ENCODE measurements around the gene ERN1. TPM values are rescaled to one million over a fixed set of nuclear protein-coding genes. Genes with fewer than 3 reads are reported as not detected.
"Not testable (repeated sequence)": the region's sequence is repeated elsewhere in the genome, so short reads cannot be mapped to it uniquely, and the experiment has no call there.

ERN1 gene
- total RNA-seq, 4 donors from 2014 or later = 9.7 to 27.5 (median 13.8) TPM

GRCh38 chr17:64171041-64171440 is 41.1 kb upstream of the ERN1 start:
- Histone ChIP-seq H3K4me1 (peaks cover 60 to 73% of the 10 kb centered on the region in 2 donors), H3K4me3 (no peak overlapping the region), H3K27ac (peak overlapping the region; percentile 86 to 92 (median 89)), H3K27me3 (no peaks in the 10 kb centered on the region), H3K9me3 (no peaks in the 10 kb centered on the region), H3K36me3 (no peaks in the 10 kb centered on the region)
- in situ Hi-C loops (cut with MboI; ENCODE audit: low sequenced_read_pairs in 4 of 4) (no loop called here), intact Hi-C loops (cut with DNase I; ENCODE audit: low total_unique reads) (no loop called here)
- no peak for ATAC-seq
- TF ChIP-seq CTCF (IDR thresholded peaks at IDR 0.05 in 4 of 5, conservative IDR thresholded peaks at IDR 0.05 in 1 of 5) (no peak), POLR2A (IDR thresholded peaks at IDR 0.05) (no peak)
- DNase-seq = no peak

GRCh38 chr17:64170286-64170685 is 40.3 kb upstream of the ERN1 start:
- peak; percentile 67 to 94 for DNase-seq
- no peak overlapping the region for H3K4me3 ChIP-seq
- peak; percentile 23 to 48 for ATAC-seq
- no peaks in the 10 kb centered on the region for H3K9me3 ChIP-seq
- H3K4me1 ChIP-seq = peaks cover 52 to 65% of the 10 kb centered on the region in 2 donors
- intact Hi-C loops (cut with DNase I; ENCODE audit: low total_unique reads) = no loop called here
- TF ChIP-seq CTCF (IDR thresholded peaks at IDR 0.05 in 4 of 5, conservative IDR thresholded peaks at IDR 0.05 in 1 of 5) = no peak
- TF ChIP-seq POLR2A (IDR thresholded peaks at IDR 0.05) = no peak
- in situ Hi-C loops (cut with MboI; ENCODE audit: low sequenced_read_pairs in 4 of 4) = no loop called here
- no peaks in the 10 kb centered on the region for H3K27me3 ChIP-seq
- peak overlapping the region; percentile 86 to 92 (median 89) for H3K27ac ChIP-seq
- H3K36me3 ChIP-seq = no peaks in the 10 kb centered on the region

- H3K36me3 ChIP-seq; H3K4me3 ChIP-seq; ATAC-seq; intact Hi-C loops (cut with DNase I; ENCODE audit: low total_unique reads); H3K27me3 ChIP-seq; DNase-seq; in situ Hi-C loops (cut with MboI; ENCODE audit: low sequenced_read_pairs in 4 of 4); H3K9me3 ChIP-seq: not testable (repeated sequence)
- H3K4me1 ChIP-seq = peaks cover 32 to 56% of the 10 kb centered on the region in 2 donors
- peak overlapping the region; percentile 32 to 91 (median 61) for H3K27ac ChIP-seq
Observed at GRCh38 chr17:64167666-64168065, 37.7 kb upstream of the ERN1 start.

GRCh38 chr17:64166876-64167275 is 36.9 kb upstream of the ERN1 start:
- intact Hi-C loops (cut with DNase I; ENCODE audit: low total_unique reads) = no loop called here

GRCh38 chr17:64165347-64165746 is 35.4 kb upstream of the ERN1 start:
- no peaks in the 10 kb centered on the region for H3K27me3 ChIP-seq
- in situ Hi-C loops (cut with MboI; ENCODE audit: low sequenced_read_pairs in 4 of 4) = no loop called here
- intact Hi-C loops (cut with DNase I; ENCODE audit: low total_unique reads) = no loop called here
- H3K4me3 ChIP-seq = no peak overlapping the region
- peak overlapping the region in 2 of 4 donors; percentile 12 to 15 for H3K27ac ChIP-seq
- no peaks in the 10 kb centered on the region for H3K9me3 ChIP-seq
- H3K36me3 ChIP-seq = peaks cover 0 to 4% of the 10 kb centered on the region in 2 donors
- no peak for TF ChIP-seq CTCF (IDR thresholded peaks at IDR 0.05 in 4 of 5, conservative IDR thresholded peaks at IDR 0.05 in 1 of 5)
- TF ChIP-seq POLR2A (IDR thresholded peaks at IDR 0.05) = no peak
- no peak for ATAC-seq
- no peak for DNase-seq
- peaks cover 29 to 58% of the 10 kb centered on the region in 2 donors for H3K4me1 ChIP-seq

More at GRCh38 chr17:64166876-64167275, 36.9 kb upstream of the ERN1 start:
- Histone ChIP-seq H3K4me3 (no peak overlapping the region), H3K9me3 (no peaks in the 10 kb centered on the region), H3K27me3 (no peaks in the 10 kb centered on the region), H3K4me1 (peaks cover 33 to 59% of the 10 kb centered on the region in 2 donors), H3K27ac (peak overlapping the region in 3 of 4 donors; percentile 3 to 32 (median 16)), H3K36me3 (no peaks in the 10 kb centered on the region)
- in situ Hi-C loops (cut with MboI; ENCODE audit: low sequenced_read_pairs in 4 of 4) = no loop called here
- ATAC-seq (no peak), DNase-seq (no peak)
- TF ChIP-seq POLR2A (IDR thresholded peaks at IDR 0.05) = no peak
- TF ChIP-seq CTCF (IDR thresholded peaks at IDR 0.05 in 4 of 5, conservative IDR thresholded peaks at IDR 0.05 in 1 of 5) = no peak

Measured in gastrocnemius medialis (tissue), 4 donors.